Type B pancreatic cell (in vitro differentiated cells): ENCODE measurements around the gene TNPO1. TPM values are rescaled to one million over a fixed set of nuclear protein-coding genes. Genes with fewer than 3 reads are reported as not detected.

Source experiments
- DNase-seq: peaks from one replicate; pipeline ENCODE4 v3.0.0; 2021; ENCODE audit warnings: mixed read lengths; ENCODE audit not compliant: unreplicated experiment; ENCODE audit errors: extremely low spot score
- H3K27ac Mint-ChIP-seq: 2 replicates; pipeline ENCODE4 v1.8.0; 2021; ENCODE audit warnings: mild to moderate bottlenecking, mixed read lengths
- H3K27me3 Mint-ChIP-seq: 2 replicates; pipeline ENCODE4 v1.8.0; 2021; ENCODE audit warnings: mixed read lengths
- H3K36me3 Mint-ChIP-seq: 2 replicates; pipeline ENCODE4 v1.8.0; 2021; ENCODE audit warnings: mixed read lengths
- H3K4me1 Mint-ChIP-seq: one replicate; pipeline ENCODE4 v1.8.0; 2021; ENCODE audit warnings: mixed read lengths; ENCODE audit not compliant: unreplicated experiment
- H3K4me3 Mint-ChIP-seq: 2 replicates; pipeline ENCODE4 v1.8.0; 2021; ENCODE audit warnings: mild to moderate bottlenecking, mixed read lengths
- H3K9me3 Mint-ChIP-seq: 2 replicates; pipeline ENCODE4 v1.8.0; 2021; ENCODE audit warnings: mixed read lengths
- CTCF ChIP-seq: fragments of 200-600 bp; sonication (generic); conservative IDR thresholded peaks from 2 replicates; pipeline ENCODE4 v1.5.0; 2021; ENCODE audit warnings: antibody characterized with exemption, mild to moderate bottlenecking
- total RNA-seq: library from RNA; stranded (reverse); gene quantifications from 2 replicates; pipeline ENCODE4 v1.2.1, GENCODE V29; 2021; ENCODE audit warnings: low replicate concordance

The TNPO1 gene
- total RNA-seq, 1 donor from 2014 or later, result 131 TPM

- H3K9me3 Mint-ChIP-seq, result peaks cover 7% of the 10 kb centered on the region
- no peak overlapping the region for H3K27ac Mint-ChIP-seq
- no peak for DNase-seq
- H3K4me1 Mint-ChIP-seq, result peaks cover 26% of the 10 kb centered on the region
- H3K36me3 Mint-ChIP-seq, result peaks cover 9% of the 10 kb centered on the region
- H3K4me3 Mint-ChIP-seq, result no peak overlapping the region
- TF ChIP-seq CTCF, result no peak
- no peaks in the 10 kb centered on the region for H3K27me3 Mint-ChIP-seq
Observed at GRCh38 chr5:72835633-72836032, 19.2 kb downstream of the TNPO1 start.

- TF ChIP-seq CTCF, result no peak
- H3K36me3 Mint-ChIP-seq, result peaks cover 9% of the 10 kb centered on the region
- peaks cover 7% of the 10 kb centered on the region for H3K9me3 Mint-ChIP-seq
- no peak for DNase-seq
- H3K27ac Mint-ChIP-seq, result no peak overlapping the region
- H3K4me1 Mint-ChIP-seq, result peaks cover 28% of the 10 kb centered on the region
- H3K4me3 Mint-ChIP-seq, result no peak overlapping the region
- no peaks in the 10 kb centered on the region for H3K27me3 Mint-ChIP-seq
Observed at GRCh38 chr5:72836810-72837209, 20.3 kb downstream of the TNPO1 start.

GRCh38 chr5:72837524-72838096 lies 21.1 kb downstream of the TNPO1 start:
- peaks cover 7% of the 10 kb centered on the region for H3K9me3 Mint-ChIP-seq
- no peak overlapping the region for H3K27ac Mint-ChIP-seq
- H3K4me3 Mint-ChIP-seq, result no peak overlapping the region
- H3K27me3 Mint-ChIP-seq, result no peaks in the 10 kb centered on the region
- peaks cover 30% of the 10 kb centered on the region for H3K4me1 Mint-ChIP-seq
- DNase-seq, result no peak
- peaks cover 9% of the 10 kb centered on the region for H3K36me3 Mint-ChIP-seq
- no peak for TF ChIP-seq CTCF

GRCh38 chr5:72840041-72840440 lies 23.6 kb downstream of the TNPO1 start:
- Mint-ChIP-seq H3K9me3 (peaks cover 7% of the 10 kb centered on the region), H3K36me3 (peaks cover 12% of the 10 kb centered on the region), H3K4me1 (peaks cover 48% of the 10 kb centered on the region), H3K4me3 (no peak overlapping the region), H3K27ac (no peak overlapping the region), H3K27me3 (no peaks in the 10 kb centered on the region)
- no peak for DNase-seq
- TF ChIP-seq CTCF, result no peak

GRCh38 chr5:72841756-72842535 lies 25.5 kb downstream of the TNPO1 start:
- no peak for TF ChIP-seq CTCF
- Mint-ChIP-seq H3K36me3 (peaks cover 8% of the 10 kb centered on the region), H3K27me3 (no peaks in the 10 kb centered on the region), H3K9me3 (peaks cover 7% of the 10 kb centered on the region), H3K4me3 (no peak overlapping the region), H3K4me1 (peaks cover 41% of the 10 kb centered on the region), H3K27ac (no peak overlapping the region)
- no peak for DNase-seq
